Tibial nerve (tissue), 4 donors: ENCODE data around the gene LYSMD1.
A peak's percentile ranks its signal among the peaks of the same experiment; 100 is the strongest.

Source experiments
- EP300 ChIP-seq, 2 donors: sonication (generic); formaldehyde crosslinking; IDR thresholded peaks; one replicate each; pipeline ENCODE4 v1.6.1; 2017; ENCODE audit warnings: antibody characterized with exemption in 2 of 2, mild to moderate bottlenecking in 1 of 2
- POLR2A ChIP-seq, 2 donors: fragments of 450-650 bp; IDR thresholded peaks; one replicate each; pipeline ENCODE4 v1.6.1; 2017; ENCODE audit warnings: antibody characterized with exemption in 2 of 2, mild to moderate bottlenecking in 2 of 2, moderate library complexity in 2 of 2
- TF ChIP-seq, protein P1 (sequence below), 5 experiments: fragments of 200-600 bp in 3 of 5; fragments of 450-650 bp in 2 of 5; sonication (generic) in 3 of 5; IDR thresholded peaks; one replicate each; pipeline ENCODE4 v1.5.1; 2016 to 2019; ENCODE audit warnings: antibody characterized with exemption in 5 of 5, mild to moderate bottlenecking in 3 of 5, moderate library complexity in 2 of 5

GRCh38 chr1:151198254-151199127 lies 32.8 kb upstream of the LYSMD1 start, which contains the start of gene PIP5K1A:
- TF ChIP-seq EP300 (IDR thresholded peaks at IDR 0.05) (peak; percentile 51 to 94), POLR2A (IDR thresholded peaks at IDR 0.05) (peak; percentile 65 to 80)
- TF ChIP-seq, protein P1, sequence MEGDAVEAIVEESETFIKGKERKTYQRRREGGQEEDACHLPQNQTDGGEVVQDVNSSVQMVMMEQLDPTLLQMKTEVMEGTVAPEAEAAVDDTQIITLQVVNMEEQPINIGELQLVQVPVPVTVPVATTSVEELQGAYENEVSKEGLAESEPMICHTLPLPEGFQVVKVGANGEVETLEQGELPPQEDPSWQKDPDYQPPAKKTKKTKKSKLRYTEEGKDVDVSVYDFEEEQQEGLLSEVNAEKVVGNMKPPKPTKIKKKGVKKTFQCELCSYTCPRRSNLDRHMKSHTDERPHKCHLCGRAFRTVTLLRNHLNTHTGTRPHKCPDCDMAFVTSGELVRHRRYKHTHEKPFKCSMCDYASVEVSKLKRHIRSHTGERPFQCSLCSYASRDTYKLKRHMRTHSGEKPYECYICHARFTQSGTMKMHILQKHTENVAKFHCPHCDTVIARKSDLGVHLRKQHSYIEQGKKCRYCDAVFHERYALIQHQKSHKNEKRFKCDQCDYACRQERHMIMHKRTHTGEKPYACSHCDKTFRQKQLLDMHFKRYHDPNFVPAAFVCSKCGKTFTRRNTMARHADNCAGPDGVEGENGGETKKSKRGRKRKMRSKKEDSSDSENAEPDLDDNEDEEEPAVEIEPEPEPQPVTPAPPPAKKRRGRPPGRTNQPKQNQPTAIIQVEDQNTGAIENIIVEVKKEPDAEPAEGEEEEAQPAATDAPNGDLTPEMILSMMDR (IDR thresholded peaks at IDR 0.05) = peak in 2 of 5 experiments; percentile 19 to 40
